Measurements from ENCODE around the gene HHAT. TPM values are rescaled to one million over a fixed set of nuclear protein-coding genes. Genes with fewer than 3 reads are reported as not detected.

HHAT gene
- total and polyA plus RNA-seq, 8 donors, result under 0.01 to 5.8 (median 1.6) TPM

GRCh38 chr1:210605099-210605498, 276.4 kb downstream of the HHAT start:
- H3K4me1 ChIP-seq, result no peaks in the 10 kb centered on the region
- intact Hi-C loops (cut with DNase I; ENCODE audit: low total_unique reads), result no loop called here
- H3K36me3 ChIP-seq, result no peaks in the 10 kb centered on the region
- WGBS, 5 donors, result 34 to 47% (median 43%) methylated on average over 2 of the region's 2 CpGs
- H3K27ac ChIP-seq, result no peak overlapping the region
- no peak overlapping the region for H3K4me3 ChIP-seq
- H3K27me3 ChIP-seq, result no peaks in the 10 kb centered on the region
- DNase-seq, result no peak
- no peak for TF ChIP-seq POLR2AphosphoS5 (IDR thresholded peaks at IDR 0.05)
- TF ChIP-seq EP300 (IDR thresholded peaks at IDR 0.05), result no peak
- TF ChIP-seq POLR2A (IDR thresholded peaks at IDR 0.05), result no peak
- TF ChIP-seq CTCF (IDR thresholded peaks at IDR 0.05), result no peak
- H3K9me3 ChIP-seq, result no peaks in the 10 kb centered on the region

GRCh38 chr1:210607361-210607760, 278.7 kb downstream of the HHAT start:
- H3K36me3 ChIP-seq, result no peaks in the 10 kb centered on the region
- no peak overlapping the region for H3K4me3 ChIP-seq
- no peaks in the 10 kb centered on the region for H3K27me3 ChIP-seq
- H3K4me1 ChIP-seq, result no peaks in the 10 kb centered on the region
- H3K27ac ChIP-seq, result no peak overlapping the region
- TF ChIP-seq POLR2A (IDR thresholded peaks at IDR 0.05), result no peak
- 77 to 85% (median 80%) methylated on average over 3 of the region's 3 CpGs for WGBS, 5 donors
- no peak for DNase-seq
- H3K9me3 ChIP-seq, result no peaks in the 10 kb centered on the region
- intact Hi-C loops (cut with DNase I; ENCODE audit: low total_unique reads), result no loop called here

- Histone ChIP-seq H3K4me1 (no peaks in the 10 kb centered on the region), H3K36me3 (no peaks in the 10 kb centered on the region), H3K27ac (no peak overlapping the region), H3K27me3 (no peaks in the 10 kb centered on the region), H3K9me3 (no peaks in the 10 kb centered on the region), H3K4me3 (no peak overlapping the region)
- TF ChIP-seq EP300 (IDR thresholded peaks at IDR 0.05), result no peak
- no peak for TF ChIP-seq POLR2AphosphoS5 (IDR thresholded peaks at IDR 0.05)
- no peak for TF ChIP-seq CTCF (IDR thresholded peaks at IDR 0.05)
- no peak for TF ChIP-seq POLR2A (IDR thresholded peaks at IDR 0.05)
- intact Hi-C loops (cut with DNase I; ENCODE audit: low total_unique reads), result no loop called here
- 71 to 76% (median 73%) methylated on average over 5 of the region's 5 CpGs for WGBS, 5 donors
- no peak for DNase-seq
Measured at GRCh38 chr1:210608767-210609166, 280.1 kb downstream of the HHAT start.

GRCh38 chr1:210616356-210616755, 287.7 kb downstream of the HHAT start:
- no peak for TF ChIP-seq CTCF (IDR thresholded peaks at IDR 0.05)
- TF ChIP-seq EP300 (IDR thresholded peaks at IDR 0.05), result no peak
- no peak for TF ChIP-seq POLR2AphosphoS5 (IDR thresholded peaks at IDR 0.05)
- no peak for TF ChIP-seq POLR2A (IDR thresholded peaks at IDR 0.05)
- Histone ChIP-seq H3K36me3 (no peaks in the 10 kb centered on the region), H3K27me3 (no peaks in the 10 kb centered on the region), H3K27ac (no peak overlapping the region), H3K9me3 (no peaks in the 10 kb centered on the region), H3K4me3 (no peak overlapping the region), H3K4me1 (no peaks in the 10 kb centered on the region)
- WGBS, 5 donors, result 85 to 92% (median 87%) methylated on average over 4 of the region's 4 CpGs
- intact Hi-C loops (cut with DNase I; ENCODE audit: low total_unique reads), result no loop called here
- no peak for DNase-seq

- H3K4me3 ChIP-seq, result no peak overlapping the region
- H3K27me3 ChIP-seq, result no peaks in the 10 kb centered on the region
- intact Hi-C loops (cut with DNase I; ENCODE audit: low total_unique reads), result no loop called here
- TF ChIP-seq EP300 (IDR thresholded peaks at IDR 0.05) (no peak), POLR2AphosphoS5 (IDR thresholded peaks at IDR 0.05) (no peak), CTCF (IDR thresholded peaks at IDR 0.05) (no peak), POLR2A (IDR thresholded peaks at IDR 0.05) (no peak)
- no peaks in the 10 kb centered on the region for H3K9me3 ChIP-seq
- 69 to 91% (median 78%) methylated on average over 1 of the region's 1 CpG for WGBS, 5 donors
- H3K27ac ChIP-seq, result no peak overlapping the region
- no peaks in the 10 kb centered on the region for H3K4me1 ChIP-seq
- H3K36me3 ChIP-seq, result no peaks in the 10 kb centered on the region
- no peak for DNase-seq
Measured at GRCh38 chr1:210617293-210617692, 288.6 kb downstream of the HHAT start.

All from stomach (tissue), 9 donors.